Right atrium auricular region (tissue), 2 donors: ENCODE measurements around the gene EGFLAM. TPM values are rescaled to one million over a fixed set of nuclear protein-coding genes. Genes with fewer than 3 reads are reported as not detected.
"Not testable (repeated sequence)": the region's sequence is repeated elsewhere in the genome, so short reads cannot be mapped to it uniquely, and the experiment has no call there.

ENCODE experiments used
- DNase-seq: peaks from one replicate; pipeline ENCODE4 v3.0.0-alpha.2; 2019; ENCODE audit warnings: low spot score
- H3K27ac ChIP-seq, 2 donors: fragments of 200-600 bp; sonication (generic); 1 replicate in 1 of 2; 2 replicates in 1 of 2; pipeline ENCODE4 v1.5.1; 2016 to 2019
- H3K27me3 ChIP-seq, 2 donors: fragments of 200-600 bp; sonication (generic); one replicate each; pipeline versions ENCODE4 v1.5.1 to v1.6.0; 2017 to 2019
- H3K36me3 ChIP-seq: fragments of 200-600 bp; sonication (generic); one replicate; pipeline ENCODE4 v1.5.1; 2016
- H3K4me1 ChIP-seq, 2 donors: fragments of 200-600 bp; sonication (generic); one replicate each; pipeline versions ENCODE4 v1.5.1 to v1.6.0; 2017 to 2019
- H3K4me3 ChIP-seq, 2 donors: fragments of 200-600 bp; sonication (generic); 1 replicate in 1 of 2; 2 replicates in 1 of 2; pipeline ENCODE4 v1.5.1; 2017 to 2019; ENCODE audit warnings: mild to moderate bottlenecking in 1 of 2, moderate library complexity in 1 of 2
- H3K9me3 ChIP-seq, 2 donors: fragments of 200-600 bp; sonication (generic); one replicate each; pipeline ENCODE4 v1.5.1; 2019
- CTCF ChIP-seq, 2 donors: fragments of 200-600 bp; sonication (generic); IDR thresholded peaks; one replicate each; pipeline ENCODE4 v1.5.1; 2019; ENCODE audit warnings: antibody characterized with exemption in 2 of 2
- total RNA-seq, 2 donors: library from RNA; depleted of rRNA; stranded (reverse); fragments of >200 nt; gene quantifications; one replicate each; pipeline ENCODE4 v1.1.0, GENCODE V29; 2016

Gene EGFLAM
- total RNA-seq, 2 donors from 2014 or later = 2.2 to 8.8 TPM

GRCh38 chr5:38329132-38329715, 70.9 kb downstream of the EGFLAM start:
- H3K27me3 ChIP-seq = no peaks in the 10 kb centered on the region
- no peak for TF ChIP-seq CTCF (IDR thresholded peaks at IDR 0.05)
- no peak overlapping the region for H3K27ac ChIP-seq
- no peak overlapping the region for H3K4me3 ChIP-seq
- peaks cover 0 to 6% of the 10 kb centered on the region in 2 donors for H3K9me3 ChIP-seq
- H3K4me1 ChIP-seq = no peaks in the 10 kb centered on the region
- no peak for DNase-seq
- H3K36me3 ChIP-seq = no peaks in the 10 kb centered on the region

DNA sequence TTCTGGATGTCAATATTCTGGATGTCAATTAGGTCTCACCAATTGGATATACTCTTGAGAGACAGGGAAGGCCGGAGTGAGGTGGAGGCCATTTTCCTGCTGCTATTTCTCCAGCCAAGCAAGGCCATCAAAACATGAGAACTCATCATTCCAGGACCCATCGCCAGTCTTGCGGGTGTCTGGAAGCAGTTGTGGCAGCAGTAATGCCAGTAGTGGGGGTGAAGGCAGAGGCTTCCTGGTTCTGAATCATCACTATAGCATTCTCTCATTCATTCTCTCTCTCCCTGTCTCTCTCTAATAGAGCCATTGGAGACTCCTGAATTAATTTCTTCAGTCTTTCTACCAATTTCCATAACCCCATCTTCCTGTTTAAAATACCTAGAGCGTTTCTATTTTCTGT, 71.8 kb downstream of the EGFLAM start:
- Histone ChIP-seq H3K27me3 (no peaks in the 10 kb centered on the region), H3K4me3 (no peak overlapping the region), H3K36me3 (no peaks in the 10 kb centered on the region), H3K27ac (no peak overlapping the region), H3K4me1 (no peaks in the 10 kb centered on the region), H3K9me3 (peaks cover 0 to 6% of the 10 kb centered on the region in 2 donors)
- DNase-seq = no peak
- TF ChIP-seq CTCF (IDR thresholded peaks at IDR 0.05) = no peak

DNA sequence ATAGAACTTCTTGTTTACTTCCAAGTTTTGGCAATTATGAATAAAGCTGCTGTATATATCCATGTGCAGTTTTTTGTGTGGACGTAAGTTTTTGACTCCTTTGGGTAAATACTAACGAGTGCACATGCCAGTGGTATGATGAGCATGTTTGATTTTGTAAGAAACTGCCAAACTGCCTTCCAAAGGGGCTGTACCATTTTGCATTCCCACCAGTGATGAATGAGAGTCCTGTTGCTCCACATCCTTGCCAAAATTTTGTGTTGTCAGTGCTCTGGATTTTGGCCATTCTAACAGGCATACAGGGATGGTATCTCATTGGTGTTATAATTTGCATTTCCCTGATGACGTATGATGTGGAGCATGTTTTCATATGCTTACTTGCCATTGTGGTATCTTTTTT, 73.5 kb downstream of the EGFLAM start:
- Histone ChIP-seq H3K9me3 (peaks cover 0 to 6% of the 10 kb centered on the region in 2 donors), H3K36me3 (no peaks in the 10 kb centered on the region), H3K4me1 (no peaks in the 10 kb centered on the region), H3K4me3 (no peak overlapping the region), H3K27me3 (no peaks in the 10 kb centered on the region), H3K27ac (no peak overlapping the region)
- TF ChIP-seq CTCF (IDR thresholded peaks at IDR 0.05) = no peak
- DNase-seq = no peak

GRCh38 chr5:38333181-38333580, 74.8 kb downstream of the EGFLAM start:
- not testable (repeated sequence) for H3K27ac ChIP-seq, H3K36me3 ChIP-seq, H3K27me3 ChIP-seq, H3K4me3 ChIP-seq, DNase-seq, H3K9me3 ChIP-seq, H3K4me1 ChIP-seq

DNA sequence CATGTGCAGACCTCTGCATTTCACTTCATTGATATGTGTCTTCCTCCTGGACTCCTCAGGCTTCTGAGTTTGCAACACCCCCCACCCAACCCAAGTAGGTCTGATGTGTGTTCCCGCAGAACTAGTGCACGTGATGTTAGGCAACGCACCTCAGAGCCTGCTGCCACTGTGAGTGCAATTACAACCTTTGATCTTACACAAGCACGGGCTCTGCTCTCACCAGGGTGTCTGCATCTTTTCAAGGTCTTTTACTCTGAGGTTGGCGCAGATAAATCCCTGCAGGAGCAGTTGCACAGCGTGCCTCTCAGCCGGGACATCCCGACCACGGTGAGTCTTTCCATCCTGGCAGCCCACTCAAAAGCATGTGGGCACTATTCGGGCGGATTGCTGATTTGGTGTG, 80.1 kb downstream of the EGFLAM start:
- Histone ChIP-seq H3K9me3 (no peaks in the 10 kb centered on the region), H3K27me3 (no peaks in the 10 kb centered on the region), H3K36me3 (no peaks in the 10 kb centered on the region), H3K4me3 (no peak overlapping the region), H3K27ac (no peak overlapping the region), H3K4me1 (no peaks in the 10 kb centered on the region)
- TF ChIP-seq CTCF (IDR thresholded peaks at IDR 0.05) = no peak
- DNase-seq = no peak

DNA sequence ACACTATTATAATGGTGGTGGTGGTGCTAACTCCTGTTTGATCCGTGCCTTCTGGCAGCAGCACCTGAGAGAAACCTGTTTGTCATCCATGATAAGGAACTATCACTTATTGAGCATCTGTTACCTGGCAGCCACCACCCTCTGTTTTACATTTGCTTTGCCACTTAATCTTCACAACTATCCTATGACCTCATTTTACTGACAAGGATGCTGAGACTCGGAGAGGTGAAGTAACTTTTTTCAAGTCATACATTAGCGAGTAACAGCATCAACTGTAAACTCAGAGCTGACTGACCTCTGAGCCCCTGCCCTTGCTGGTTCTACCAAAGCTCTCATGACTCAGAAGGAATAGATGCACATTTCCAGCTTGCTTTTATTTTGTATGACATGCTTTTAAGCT, 81.1 kb downstream of the EGFLAM start:
- TF ChIP-seq CTCF (IDR thresholded peaks at IDR 0.05) = no peak
- Histone ChIP-seq H3K4me1 (no peaks in the 10 kb centered on the region), H3K27ac (no peak overlapping the region), H3K9me3 (no peaks in the 10 kb centered on the region), H3K27me3 (no peaks in the 10 kb centered on the region), H3K4me3 (no peak overlapping the region), H3K36me3 (no peaks in the 10 kb centered on the region)
- no peak for DNase-seq
